Measurements from ENCODE around the gene PPAN.

GRCh38 chr19:10132905-10133304 is 26.7 kb downstream of the PPAN start:
- TF ChIP-seq POLR2A (IDR thresholded peaks at IDR 0.05) (no peak), EP300 (IDR thresholded peaks at IDR 0.05) (no peak), CTCF (IDR thresholded peaks at IDR 0.05) (no peak)

Measured in ovary (tissue), 3 donors.